Measurements from ENCODE around the gene DMXL1.

DMXL1 gene

GRCh38 chr5:119270960-119271757 is 200.3 kb downstream of the DMXL1 start:
- no peak for DNase-seq

- DNase-seq = no peak
Observed at GRCh38 chr5:119271758-119272730, 201.2 kb downstream of the DMXL1 start.

- DNase-seq = no peak
Observed at GRCh38 chr5:119273391-119273839, 202.5 kb downstream of the DMXL1 start.

DNA sequence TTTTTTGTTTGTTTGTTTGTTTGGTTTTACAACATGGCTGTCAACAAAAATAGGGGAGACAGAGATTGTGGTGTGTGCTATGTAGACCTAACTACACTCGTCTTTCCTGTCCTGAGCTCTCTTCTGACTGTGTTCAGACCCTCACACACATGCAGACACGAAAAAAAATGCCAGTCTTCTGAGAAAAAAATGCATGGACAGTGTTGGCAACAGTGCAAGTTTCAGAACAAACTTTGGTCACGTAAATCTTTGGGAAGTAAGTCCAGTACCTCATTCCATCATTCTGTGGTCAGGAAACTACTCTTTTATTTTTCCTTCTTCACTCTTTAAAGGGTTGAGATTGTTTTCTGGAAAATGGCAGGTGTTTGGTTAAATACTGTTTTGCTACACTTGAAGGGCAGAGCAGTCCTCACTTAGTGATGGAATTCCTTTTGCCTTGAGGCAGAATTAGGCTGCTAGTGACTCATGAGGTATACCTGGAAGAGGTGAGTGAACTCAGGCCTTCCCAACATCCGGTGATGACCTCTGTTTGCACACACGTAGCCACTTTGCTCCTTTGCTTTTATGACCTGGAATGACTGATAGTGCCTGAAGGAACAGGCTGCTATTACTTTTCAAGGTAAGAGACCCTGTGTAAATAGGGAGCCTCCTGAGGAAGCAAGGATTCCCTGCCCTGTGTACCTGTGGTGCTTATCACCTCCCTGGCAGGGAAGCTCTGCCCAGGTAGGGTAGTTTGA is 203.3 kb downstream of the DMXL1 start:
- no peak for DNase-seq

- DNase-seq = no peak
Observed at GRCh38 chr5:119274767-119275130, 203.9 kb downstream of the DMXL1 start.

DNA sequence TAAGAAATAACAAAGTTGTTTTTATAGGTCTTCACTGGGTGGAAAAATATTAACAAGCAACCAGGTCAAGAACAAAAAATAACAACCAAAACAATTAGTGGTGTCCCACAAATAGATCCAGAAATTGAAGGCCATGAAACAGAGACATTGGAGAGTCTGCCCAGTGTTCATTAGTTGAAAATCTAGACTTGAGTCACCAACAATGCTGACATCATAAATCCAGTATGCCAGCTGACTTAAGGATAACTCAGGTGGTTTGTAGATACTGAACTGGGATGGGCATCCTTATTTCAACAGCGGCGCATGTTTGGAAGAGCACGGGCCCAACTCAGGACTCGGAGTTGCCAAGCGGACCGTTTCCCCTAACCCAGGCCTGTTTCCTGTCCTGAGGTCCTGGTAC is 204.3 kb downstream of the DMXL1 start:
- no peak for DNase-seq

DNA sequence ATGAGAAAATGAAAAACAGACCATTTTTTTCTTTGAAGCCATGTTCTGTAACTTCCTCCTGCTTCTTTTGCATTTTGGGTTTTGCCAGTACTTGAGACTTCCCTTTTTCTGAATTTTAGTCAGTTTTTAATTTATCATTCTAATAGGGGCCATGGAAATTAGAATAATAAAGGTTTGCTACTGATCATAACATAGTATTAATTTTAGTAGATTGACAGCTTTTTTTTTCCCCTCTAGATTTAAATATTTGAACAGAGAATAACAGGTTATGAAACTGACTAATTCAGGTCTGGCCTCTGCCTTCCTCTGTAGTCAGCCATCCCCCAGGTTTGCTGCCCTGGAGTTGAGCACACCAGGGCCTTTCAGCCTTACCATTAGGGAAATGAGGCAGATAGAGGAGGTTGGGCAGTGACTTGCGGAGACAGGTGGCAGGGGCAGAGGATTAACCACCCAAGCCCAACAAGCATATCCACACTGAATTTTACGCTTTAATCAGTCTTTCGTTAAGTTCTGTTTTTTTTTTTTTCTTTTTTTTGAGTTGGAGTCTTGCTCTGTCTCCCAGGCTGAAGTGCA is 204.8 kb downstream of the DMXL1 start:
- no peak for DNase-seq

GRCh38 chr5:119276978-119277377 is 206.1 kb downstream of the DMXL1 start:
- DNase-seq = no peak

GRCh38 chr5:119279093-119279492 is 208.2 kb downstream of the DMXL1 start:
- DNase-seq = no peak

DNA sequence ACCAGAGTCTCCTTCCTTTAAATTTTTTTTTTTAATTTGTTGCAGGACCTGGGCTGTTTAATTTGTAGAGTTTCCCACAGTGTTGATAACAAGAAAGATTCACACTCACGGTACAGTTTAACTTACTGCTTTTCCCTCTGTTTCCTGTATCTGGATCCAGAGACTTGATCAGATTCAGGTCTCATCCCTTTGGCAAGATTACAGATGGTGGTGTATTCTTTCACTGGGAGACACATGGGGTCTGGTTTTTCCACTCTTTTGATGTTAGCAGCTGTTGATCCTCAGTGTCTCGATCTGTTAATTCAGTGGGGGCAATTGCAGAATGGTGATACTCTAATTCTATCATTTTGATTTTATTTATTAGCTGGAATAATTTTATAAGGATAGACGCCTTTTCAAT is 209.5 kb downstream of the DMXL1 start:
- no peak for DNase-seq

- DNase-seq = no peak
Observed at GRCh38 chr5:119282628-119283027, 211.7 kb downstream of the DMXL1 start.

- DNase-seq = no peak
Observed at GRCh38 chr5:119284031-119284430, 213.1 kb downstream of the DMXL1 start.

GRCh38 chr5:119285070-119285916 is 214.4 kb downstream of the DMXL1 start:
- no peak for DNase-seq

GRCh38 chr5:119286511-119287488 is 215.9 kb downstream of the DMXL1 start:
- DNase-seq = no peak

DNA sequence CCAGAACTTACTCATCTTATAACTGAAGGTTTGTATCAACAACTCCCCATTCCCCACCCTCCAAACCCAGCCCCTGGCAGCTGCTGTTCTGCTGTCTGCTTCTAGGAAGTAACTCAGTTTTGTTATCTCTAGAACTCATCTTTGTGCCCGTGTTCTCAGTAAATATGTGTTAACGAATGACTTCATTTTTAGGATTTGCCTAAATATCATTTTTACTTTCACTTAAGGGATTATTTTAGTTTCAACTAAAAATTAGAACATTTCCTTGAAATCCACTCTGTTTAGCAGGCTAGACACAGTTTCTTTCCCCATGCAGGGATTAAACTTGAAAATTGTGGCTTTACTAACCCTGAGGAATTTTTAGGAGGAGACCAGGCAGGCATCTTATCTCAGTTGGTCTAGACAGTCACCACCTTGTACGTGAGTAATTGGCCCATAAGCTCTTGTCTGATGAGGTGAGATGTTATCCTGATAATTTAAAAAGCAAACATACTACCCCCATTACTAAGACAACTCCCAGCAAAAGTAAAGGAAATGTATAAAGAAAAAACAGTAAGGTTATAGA is 216.7 kb downstream of the DMXL1 start:
- DNase-seq = no peak

GRCh38 chr5:119288379-119289033 is 217.6 kb downstream of the DMXL1 start:
- no peak for DNase-seq

DNA sequence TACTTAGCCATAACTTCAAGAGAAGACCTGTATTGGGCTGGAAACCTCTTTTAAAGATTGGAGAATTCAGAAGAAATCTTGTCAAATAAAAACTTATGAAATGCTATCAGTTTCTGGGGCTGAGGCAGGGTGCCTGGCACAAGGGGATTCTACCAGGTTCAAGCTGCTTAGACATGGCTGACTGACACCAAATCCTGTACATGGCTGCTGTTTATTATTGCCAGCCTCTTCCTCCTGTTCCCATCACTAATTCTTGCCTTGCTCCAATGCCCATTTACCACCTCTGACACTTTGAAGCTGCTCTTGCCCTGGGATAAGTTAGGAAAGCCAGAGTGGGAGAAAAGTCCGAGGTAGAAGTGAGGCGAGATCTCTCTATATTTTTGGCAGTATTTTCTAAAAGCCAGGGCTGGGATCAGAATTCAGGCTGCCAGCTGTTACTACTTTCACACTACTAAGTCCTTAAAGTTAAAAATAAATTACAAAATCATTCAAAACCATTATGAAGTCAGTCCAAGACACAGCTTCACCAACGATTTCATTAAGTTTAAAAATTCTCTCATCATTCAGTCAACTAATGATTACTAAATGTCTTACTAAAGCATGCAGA is 218.7 kb downstream of the DMXL1 start:
- DNase-seq = no peak

- DNase-seq = no peak
Observed at GRCh38 chr5:119290161-119290569, 219.3 kb downstream of the DMXL1 start.

GRCh38 chr5:119290607-119291006 is 219.7 kb downstream of the DMXL1 start:
- DNase-seq = no peak
